Mesothelial cell of epicardium (in vitro differentiated cells): Measurements from ENCODE around the gene CLSTN2. TPM values are rescaled to one million over a fixed set of nuclear protein-coding genes. Genes with fewer than 3 reads are reported as not detected.

Experiments
- DNase-seq, 2 experiments: peaks; one replicate each; pipeline ENCODE4 v3.0.0; 2021; ENCODE audit warnings: low spot score in 2 of 2; ENCODE audit not compliant: unreplicated experiment in 2 of 2
- H3K27ac Mint-ChIP-seq: 2 replicates; pipeline ENCODE4 v1.8.0; 2021; ENCODE audit warnings: mixed read lengths
- H3K27me3 Mint-ChIP-seq: 2 replicates; pipeline ENCODE4 v1.8.0; 2021; ENCODE audit warnings: low read depth, mixed read lengths
- H3K36me3 Mint-ChIP-seq: 2 replicates; pipeline ENCODE4 v1.8.0; 2021; ENCODE audit warnings: mixed read lengths
- H3K4me1 Mint-ChIP-seq: 2 replicates; pipeline ENCODE4 v1.8.0; 2021; ENCODE audit warnings: mixed read lengths
- H3K4me3 Mint-ChIP-seq: 2 replicates; pipeline ENCODE4 v1.8.0; 2021; ENCODE audit warnings: mild to moderate bottlenecking, moderate library complexity, mixed read lengths
- H3K9me3 Mint-ChIP-seq: 2 replicates; pipeline ENCODE4 v1.8.0; 2021; ENCODE audit warnings: mixed read lengths
- total RNA-seq: library from RNA; stranded (reverse); gene quantifications from 3 replicates; pipeline ENCODE4 v1.2.1, GENCODE V29; 2021
- TF ChIP-seq, protein P1 (sequence below): fragments of 200-600 bp; sonication (generic); IDR thresholded peaks from one replicate; pipeline ENCODE4 v1.5.0; 2021; ENCODE audit warnings: antibody characterized with exemption; ENCODE audit not compliant: unreplicated experiment

The CLSTN2 gene
- total RNA-seq, 1 donor from 2014 or later = 18.2 TPM

DNA sequence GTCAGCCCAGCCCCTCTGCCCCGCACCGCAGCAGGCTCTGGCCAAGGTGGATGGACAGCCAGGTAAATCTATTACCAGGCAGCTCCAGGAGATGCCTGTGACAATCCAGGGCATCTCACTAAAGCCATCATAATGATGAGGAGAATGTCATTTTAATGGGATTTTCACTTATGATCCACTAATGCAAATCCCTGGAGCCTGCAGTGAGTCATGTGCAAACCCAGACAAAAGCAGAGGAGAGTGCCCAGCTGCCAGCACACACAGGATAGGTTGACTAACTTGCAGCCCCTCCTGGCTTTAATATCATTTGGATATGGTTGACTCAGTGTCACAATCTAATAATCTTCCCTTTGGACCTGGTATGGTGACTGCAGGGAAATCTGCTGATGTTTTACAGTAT is 536.0 kb downstream of the CLSTN2 start:
- DNase-seq = no peak
- Mint-ChIP-seq H3K4me1 (peaks cover 16% of the 10 kb centered on the region), H3K27me3 (no peaks in the 10 kb centered on the region), H3K36me3 (peaks cover 2% of the 10 kb centered on the region), H3K9me3 (no peaks in the 10 kb centered on the region), H3K27ac (no peak overlapping the region), H3K4me3 (no peak overlapping the region)
- TF ChIP-seq, protein P1, sequence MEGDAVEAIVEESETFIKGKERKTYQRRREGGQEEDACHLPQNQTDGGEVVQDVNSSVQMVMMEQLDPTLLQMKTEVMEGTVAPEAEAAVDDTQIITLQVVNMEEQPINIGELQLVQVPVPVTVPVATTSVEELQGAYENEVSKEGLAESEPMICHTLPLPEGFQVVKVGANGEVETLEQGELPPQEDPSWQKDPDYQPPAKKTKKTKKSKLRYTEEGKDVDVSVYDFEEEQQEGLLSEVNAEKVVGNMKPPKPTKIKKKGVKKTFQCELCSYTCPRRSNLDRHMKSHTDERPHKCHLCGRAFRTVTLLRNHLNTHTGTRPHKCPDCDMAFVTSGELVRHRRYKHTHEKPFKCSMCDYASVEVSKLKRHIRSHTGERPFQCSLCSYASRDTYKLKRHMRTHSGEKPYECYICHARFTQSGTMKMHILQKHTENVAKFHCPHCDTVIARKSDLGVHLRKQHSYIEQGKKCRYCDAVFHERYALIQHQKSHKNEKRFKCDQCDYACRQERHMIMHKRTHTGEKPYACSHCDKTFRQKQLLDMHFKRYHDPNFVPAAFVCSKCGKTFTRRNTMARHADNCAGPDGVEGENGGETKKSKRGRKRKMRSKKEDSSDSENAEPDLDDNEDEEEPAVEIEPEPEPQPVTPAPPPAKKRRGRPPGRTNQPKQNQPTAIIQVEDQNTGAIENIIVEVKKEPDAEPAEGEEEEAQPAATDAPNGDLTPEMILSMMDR = no peak

GRCh38 chr3:140472306-140473020 is 537.5 kb downstream of the CLSTN2 start:
- Mint-ChIP-seq H3K27ac (no peak overlapping the region), H3K27me3 (no peaks in the 10 kb centered on the region), H3K4me1 (peaks cover 10% of the 10 kb centered on the region), H3K9me3 (no peaks in the 10 kb centered on the region), H3K36me3 (peaks cover 2% of the 10 kb centered on the region), H3K4me3 (no peak overlapping the region)
- TF ChIP-seq, protein P1 = no peak
- DNase-seq = no peak

DNA sequence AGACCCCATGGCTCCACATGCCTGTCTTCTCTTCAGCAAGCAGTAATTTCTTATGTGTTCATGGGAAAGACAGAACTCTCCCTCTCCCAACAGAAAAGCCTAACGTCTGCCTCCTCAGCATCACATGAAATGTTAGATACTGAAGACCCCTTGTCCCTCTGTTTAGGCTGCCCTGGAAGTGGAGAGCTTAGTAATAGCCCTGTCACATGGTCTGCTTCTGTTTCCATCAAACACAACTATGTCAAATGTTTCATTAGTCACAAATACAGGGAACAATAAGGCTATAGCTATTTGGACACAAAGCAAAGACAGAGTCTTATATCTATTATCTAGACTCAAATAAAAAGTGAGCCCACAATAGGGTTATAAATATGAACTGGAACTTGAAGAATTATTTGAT is 552.6 kb downstream of the CLSTN2 start:
- Mint-ChIP-seq H3K27ac (no peak overlapping the region), H3K9me3 (peaks cover 22% of the 10 kb centered on the region), H3K4me1 (no peaks in the 10 kb centered on the region), H3K4me3 (no peak overlapping the region), H3K27me3 (no peaks in the 10 kb centered on the region), H3K36me3 (peaks cover 3% of the 10 kb centered on the region)
- no peak for DNase-seq
- TF ChIP-seq, protein P1 = no peak

GRCh38 chr3:140493271-140493670 is 558.3 kb downstream of the CLSTN2 start:
- H3K9me3 Mint-ChIP-seq = no peaks in the 10 kb centered on the region
- no peaks in the 10 kb centered on the region for H3K36me3 Mint-ChIP-seq
- H3K4me1 Mint-ChIP-seq = no peaks in the 10 kb centered on the region
- H3K27me3 Mint-ChIP-seq = peaks cover 3% of the 10 kb centered on the region
- no peak overlapping the region for H3K27ac Mint-ChIP-seq
- DNase-seq = no peak
- H3K4me3 Mint-ChIP-seq = no peak overlapping the region
- TF ChIP-seq, protein P1 = no peak

- Mint-ChIP-seq H3K36me3 (no peaks in the 10 kb centered on the region), H3K9me3 (no peaks in the 10 kb centered on the region), H3K4me3 (no peak overlapping the region)
Measured at GRCh38 chr3:140494970-140495369, 560.0 kb downstream of the CLSTN2 start.

More at GRCh38 chr3:140494970-140495369, 560.0 kb downstream of the CLSTN2 start:
- Mint-ChIP-seq H3K4me1 (no peaks in the 10 kb centered on the region), H3K27ac (no peak overlapping the region), H3K27me3 (peaks cover 3% of the 10 kb centered on the region)
- TF ChIP-seq, protein P1 = no peak
- DNase-seq = no peak
